Body of pancreas (tissue), 4 donors: Measurements from ENCODE around the gene ZG16. TPM values are rescaled to one million over a fixed set of nuclear protein-coding genes. Genes with fewer than 3 reads are reported as not detected.
A peak's percentile ranks its signal among the peaks of the same experiment; 100 is the strongest.

Experiments
- ATAC-seq: fragments of 150-250 bp; one replicate; pipeline ENCODE4 v1.9.1; 2016
- DNase-seq, 4 donors: peaks; one replicate each; pipeline ENCODE4 v3.0.0-alpha.2; 2019
- H3K27ac ChIP-seq, 4 donors: fragments of 200-600 bp; sonication (generic); 1 replicate in 3 of 4; 2 replicates in 1 of 4; pipeline versions ENCODE4 v1.5.1 to v1.6.1; 2016 to 2019; ENCODE audit warnings: mild to moderate bottlenecking in 1 of 4, mixed read lengths in 1 of 4, moderate library complexity in 1 of 4
- H3K27me3 ChIP-seq, 2 donors: fragments of 200-600 bp; sonication (generic); one replicate each; pipeline ENCODE4 v1.6.0; 2016; ENCODE audit warnings: mild to moderate bottlenecking in 1 of 2
- H3K36me3 ChIP-seq, 2 donors: fragments of 200-600 bp; sonication (generic); replicated peaks in 1 of 2; 2 replicates each; pipeline ENCODE4 v1.5.1; 2016; ENCODE audit warnings: low read depth in 2 of 2; ENCODE audit not compliant: insufficient read depth in 1 of 2
- H3K4me1 ChIP-seq: fragments of 200-600 bp; sonication (generic); one replicate; pipeline ENCODE4 v1.6.0; 2016
- H3K4me3 ChIP-seq, 2 donors: fragments of 200-600 bp; sonication (generic); 1 replicate in 1 of 2; 2 replicates in 1 of 2; pipeline ENCODE4 v1.5.1; 2016 to 2019
- H3K9me3 ChIP-seq, 3 donors: fragments of 200-600 bp; sonication (generic); 1 replicate in 2 of 3; 2 replicates in 1 of 3; pipeline ENCODE4 v1.5.1; 2016
- POLR2A ChIP-seq, 3 donors: fragments of 450-650 bp; IDR thresholded peaks; one replicate each; pipeline ENCODE4 v1.6.1; 2016; ENCODE audit warnings: antibody characterized with exemption in 3 of 3, mild to moderate bottlenecking in 2 of 3
- WGBS, 2 donors: methylation state at CpG; one replicate each; pipeline ENCODE4 v1.1.5; 2017; 5-methylcytosine and 5-hydroxymethylcytosine counted together
- intact Hi-C: fragments of 100-400 bp; cut with DNase I; formaldehyde crosslinking; loops from one replicate; pipeline ENCODE4 v1.15.1; 2023
- total RNA-seq, 2 donors: library from RNA; depleted of rRNA; stranded (reverse); fragments of >200 nt; gene quantifications; one replicate each; pipeline ENCODE4 v1.1.0, GENCODE V29; 2016
- TF ChIP-seq, protein P1 (sequence below), 7 experiments: fragments of 450-650 bp in 4 of 7; fragments of 200-600 bp in 3 of 7; sonication (generic) in 3 of 7; IDR thresholded peaks; one replicate each; pipeline ENCODE4 v1.5.1; 2016 to 2019; ENCODE audit warnings: antibody characterized with exemption in 7 of 7

Gene ZG16
- total RNA-seq, 2 donors from 2014 or later, result 0.26 to 0.99 TPM

DNA sequence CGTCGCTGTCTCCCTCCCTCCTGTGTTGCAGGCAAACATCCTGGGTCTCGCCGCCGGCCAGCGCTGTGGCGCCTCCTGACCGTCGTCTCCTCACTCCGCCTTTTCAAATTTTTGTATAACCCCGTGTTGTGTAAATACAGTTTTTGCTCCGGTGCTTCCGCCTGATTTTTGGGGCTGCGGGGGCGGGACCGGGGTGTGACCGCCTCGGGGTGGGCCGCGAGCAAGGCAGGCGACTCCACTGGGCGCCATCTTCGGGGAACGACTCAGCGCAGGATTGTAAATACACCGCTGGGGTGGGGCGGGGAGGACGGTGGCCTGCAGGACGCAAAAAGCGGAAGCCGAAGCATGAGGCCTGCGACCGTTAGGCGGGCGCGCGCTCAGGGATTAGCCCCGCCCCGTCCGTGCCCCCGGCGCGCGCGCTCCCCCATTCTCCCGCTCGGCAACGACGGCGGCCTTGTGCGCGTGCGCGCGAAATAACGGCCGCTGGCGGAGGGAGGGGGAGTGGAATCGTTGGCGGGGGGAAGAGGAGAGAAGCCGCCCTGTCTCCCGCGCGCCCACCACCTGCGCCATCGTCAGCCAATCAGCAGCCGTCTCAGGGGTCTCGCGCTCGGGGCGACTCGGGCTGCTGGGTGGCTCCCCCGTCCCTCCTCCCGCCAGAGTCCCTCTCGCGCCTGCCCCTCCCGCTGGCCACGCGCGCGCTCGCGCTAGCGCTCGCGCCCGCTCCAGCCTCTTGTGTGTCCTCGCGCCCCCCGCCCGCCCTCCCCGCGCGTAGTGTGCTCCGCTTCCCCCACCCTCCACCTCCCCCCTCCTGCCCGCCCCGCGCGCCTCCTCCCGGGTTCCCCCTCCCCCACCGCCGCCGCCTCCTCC, 27.4 kb downstream of the ZG16 start:
- Histone ChIP-seq H3K4me3 (peak overlapping the region; percentile 68 to 92), H3K27ac (peak overlapping the region; percentile 81 to 99 (median 92)), H3K36me3 (no peaks in the 10 kb centered on the region), H3K27me3 (no peaks in the 10 kb centered on the region), H3K9me3 (no peaks in the 10 kb centered on the region), H3K4me1 (peaks cover 45% of the 10 kb centered on the region)
- peak; percentile 98 to 99 (median 98) for DNase-seq
- 0 to 1% methylated on average over 33 to 88 of the region's 103 CpGs for WGBS, 2 donors
- peak; percentile 91 to 95 (median 95) for TF ChIP-seq POLR2A (IDR thresholded peaks at IDR 0.05)
- TF ChIP-seq, protein P1, sequence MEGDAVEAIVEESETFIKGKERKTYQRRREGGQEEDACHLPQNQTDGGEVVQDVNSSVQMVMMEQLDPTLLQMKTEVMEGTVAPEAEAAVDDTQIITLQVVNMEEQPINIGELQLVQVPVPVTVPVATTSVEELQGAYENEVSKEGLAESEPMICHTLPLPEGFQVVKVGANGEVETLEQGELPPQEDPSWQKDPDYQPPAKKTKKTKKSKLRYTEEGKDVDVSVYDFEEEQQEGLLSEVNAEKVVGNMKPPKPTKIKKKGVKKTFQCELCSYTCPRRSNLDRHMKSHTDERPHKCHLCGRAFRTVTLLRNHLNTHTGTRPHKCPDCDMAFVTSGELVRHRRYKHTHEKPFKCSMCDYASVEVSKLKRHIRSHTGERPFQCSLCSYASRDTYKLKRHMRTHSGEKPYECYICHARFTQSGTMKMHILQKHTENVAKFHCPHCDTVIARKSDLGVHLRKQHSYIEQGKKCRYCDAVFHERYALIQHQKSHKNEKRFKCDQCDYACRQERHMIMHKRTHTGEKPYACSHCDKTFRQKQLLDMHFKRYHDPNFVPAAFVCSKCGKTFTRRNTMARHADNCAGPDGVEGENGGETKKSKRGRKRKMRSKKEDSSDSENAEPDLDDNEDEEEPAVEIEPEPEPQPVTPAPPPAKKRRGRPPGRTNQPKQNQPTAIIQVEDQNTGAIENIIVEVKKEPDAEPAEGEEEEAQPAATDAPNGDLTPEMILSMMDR (IDR thresholded peaks at IDR 0.05), result peak in 3 of 7 experiments; percentile 15 to 24 (median 19)
- peak; percentile 84 for ATAC-seq
- intact Hi-C loops, result no loop called here

DNA sequence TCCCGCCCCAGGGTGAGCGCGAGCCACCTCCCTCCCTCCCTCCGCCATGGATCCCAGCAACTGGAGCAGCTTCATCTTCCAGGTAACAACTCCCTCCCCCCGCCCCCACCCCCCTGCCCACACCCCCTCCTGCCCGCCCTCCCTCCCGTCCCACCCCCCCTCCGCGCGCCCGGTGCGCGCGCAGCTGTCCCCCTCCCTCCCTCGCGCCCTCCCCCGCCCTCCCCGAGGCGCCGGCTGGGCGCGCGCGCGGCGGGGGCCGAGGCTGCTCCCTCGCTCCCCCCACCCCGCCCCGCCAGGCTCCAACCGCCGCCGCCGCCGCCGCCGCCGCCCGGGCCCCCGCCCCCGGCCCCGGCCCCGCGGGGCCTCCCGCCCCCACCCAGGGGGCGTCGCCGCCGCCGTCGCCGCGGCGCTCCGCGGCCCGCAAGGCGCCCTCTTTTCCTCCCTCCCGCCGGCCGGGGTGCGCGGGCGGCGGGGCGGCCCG, 28.1 kb downstream of the ZG16 start, which contains the start of gene MAZ:
Gene MAZ (plus strand): TSS at position 431 of the 481 bp plus-strand sequence. CDS start 173 bp downstream, outside the sequence.
- DNase-seq (peak in 2 of 4 donors; percentile 95 to 96), ATAC-seq (peak; percentile 13)
- TF ChIP-seq, protein P1 (IDR thresholded peaks at IDR 0.05), result no peak
- TF ChIP-seq POLR2A (IDR thresholded peaks at IDR 0.05), result no peak
- H3K4me1 ChIP-seq, result peaks cover 52% of the 10 kb centered on the region
- peak within 1 kb of the TSS; percentile 68 to 92 for H3K4me3 ChIP-seq
- 0% methylated on average over 1 of the region's 67 CpGs; no CpG with 5 or more reads in 1 of the 2 donors for WGBS, 2 donors
- no peaks in the 10 kb centered on the region for H3K9me3 ChIP-seq
- H3K36me3 ChIP-seq, result no peaks in the 10 kb centered on the region
- no peaks in the 10 kb centered on the region for H3K27me3 ChIP-seq
- intact Hi-C loops, result no loop called here
- H3K27ac ChIP-seq, result peak within 1 kb of the TSS; percentile 81 to 99 (median 92)

DNA sequence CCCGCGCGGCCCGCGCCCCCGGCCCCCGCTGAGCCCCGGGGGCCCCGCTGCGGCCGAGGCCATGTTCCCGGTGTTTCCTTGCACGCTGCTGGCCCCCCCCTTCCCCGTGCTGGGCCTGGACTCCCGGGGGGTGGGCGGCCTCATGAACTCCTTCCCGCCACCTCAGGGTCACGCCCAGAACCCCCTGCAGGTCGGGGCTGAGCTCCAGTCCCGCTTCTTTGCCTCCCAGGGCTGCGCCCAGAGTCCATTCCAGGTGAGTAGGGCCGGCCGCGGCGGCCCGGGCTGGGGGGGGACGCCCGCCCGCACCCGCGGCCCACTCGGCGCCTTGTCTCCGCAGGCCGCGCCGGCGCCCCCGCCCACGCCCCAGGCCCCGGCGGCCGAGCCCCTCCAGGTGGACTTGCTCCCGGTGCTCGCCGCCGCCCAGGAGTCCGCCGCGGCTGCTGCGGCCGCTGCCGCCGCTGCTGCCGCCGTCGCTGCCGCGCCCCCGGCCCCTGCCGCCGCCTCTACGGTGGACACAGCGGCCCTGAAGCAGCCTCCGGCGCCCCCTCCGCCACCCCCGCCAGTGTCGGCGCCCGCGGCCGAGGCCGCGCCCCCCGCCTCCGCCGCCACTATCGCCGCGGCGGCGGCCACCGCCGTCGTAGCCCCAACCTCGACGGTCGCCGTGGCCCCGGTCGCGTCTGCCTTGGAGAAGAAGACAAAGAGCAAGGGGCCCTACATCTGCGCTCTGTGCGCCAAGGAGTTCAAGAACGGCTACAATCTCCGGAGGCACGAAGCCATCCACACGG, 28.8 kb downstream of the ZG16 start:
- WGBS, 2 donors, result 1% methylated on average over 79 of the region's 99 CpGs; no CpG with 5 or more reads in 1 of the 2 donors
- Histone ChIP-seq H3K36me3 (no peaks in the 10 kb centered on the region), H3K4me1 (peaks cover 59% of the 10 kb centered on the region), H3K27ac (peak overlapping the region; percentile 73 to 90 (median 83)), H3K27me3 (no peaks in the 10 kb centered on the region), H3K4me3 (peak overlapping the region in 1 of 2 donors; percentile 30), H3K9me3 (no peaks in the 10 kb centered on the region)
- DNase-seq (peak; percentile 62 to 67 (median 65)), ATAC-seq (no peak)
- TF ChIP-seq, protein P1 (IDR thresholded peaks at IDR 0.05), result no peak
- TF ChIP-seq POLR2A (IDR thresholded peaks at IDR 0.05), result peak in 1 of 3 donors; percentile 18
- intact Hi-C loops, result no loop called here

DNA sequence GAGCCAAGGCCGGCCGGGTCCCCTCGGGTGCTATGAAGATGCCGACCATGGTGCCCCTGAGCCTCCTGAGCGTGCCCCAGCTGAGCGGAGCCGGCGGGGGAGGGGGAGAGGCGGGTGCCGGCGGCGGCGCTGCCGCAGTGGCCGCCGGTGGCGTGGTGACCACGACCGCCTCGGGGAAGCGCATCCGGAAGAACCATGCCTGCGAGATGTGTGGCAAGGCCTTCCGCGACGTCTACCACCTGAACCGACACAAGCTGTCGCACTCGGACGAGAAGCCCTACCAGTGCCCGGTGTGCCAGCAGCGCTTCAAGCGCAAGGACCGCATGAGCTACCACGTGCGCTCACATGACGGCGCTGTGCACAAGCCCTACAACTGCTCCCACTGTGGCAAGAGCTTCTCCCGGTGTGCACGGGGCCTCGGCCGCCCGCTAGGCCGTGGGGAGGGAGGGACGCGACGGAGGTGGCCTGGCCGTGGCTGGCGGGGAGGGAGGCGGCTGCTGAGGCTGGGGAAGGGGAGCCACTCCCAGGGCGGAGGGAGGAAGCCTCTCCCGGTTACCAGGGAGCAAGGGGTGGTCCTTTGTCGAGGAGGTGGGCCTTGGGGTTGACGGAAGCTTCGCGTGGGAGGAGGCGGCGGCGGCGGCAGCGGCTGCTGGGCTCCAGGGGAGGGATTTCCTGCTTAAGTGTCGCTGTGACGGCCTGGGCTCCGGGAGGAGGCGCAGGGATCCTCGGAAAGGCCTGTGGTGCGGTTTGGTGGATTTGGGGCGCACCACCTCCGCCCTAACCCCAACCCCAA, 29.6 kb downstream of the ZG16 start:
- intact Hi-C loops, result no loop called here
- Histone ChIP-seq H3K27ac (peak overlapping the region; percentile 73 to 90 (median 83)), H3K4me3 (no peak overlapping the region), H3K36me3 (no peaks in the 10 kb centered on the region), H3K9me3 (no peaks in the 10 kb centered on the region), H3K27me3 (no peaks in the 10 kb centered on the region), H3K4me1 (peaks cover 66% of the 10 kb centered on the region)
- peak; percentile 3 for ATAC-seq
- DNase-seq, result peak; percentile 72 to 91 (median 86)
- TF ChIP-seq, protein P1 (IDR thresholded peaks at IDR 0.05), result peak in 4 of 7 experiments; percentile 45 to 70 (median 54)
- peak; percentile 31 to 56 (median 50) for TF ChIP-seq POLR2A (IDR thresholded peaks at IDR 0.05)
- 28 to 29% methylated on average over 15 to 60 of the region's 69 CpGs for WGBS, 2 donors
